GM12874 (cell line): Measurements from ENCODE around the gene SDCCAG8.

Source experiments
- TF ChIP-seq, protein P1 (sequence below): IDR thresholded peaks from 2 replicates; pipeline ENCODE4 v1.5.1; 2011; ENCODE audit warnings: low read depth, mild to moderate bottlenecking, control low read depth, low read length, moderate library complexity; ENCODE audit not compliant: insufficient read depth

Gene SDCCAG8

DNA sequence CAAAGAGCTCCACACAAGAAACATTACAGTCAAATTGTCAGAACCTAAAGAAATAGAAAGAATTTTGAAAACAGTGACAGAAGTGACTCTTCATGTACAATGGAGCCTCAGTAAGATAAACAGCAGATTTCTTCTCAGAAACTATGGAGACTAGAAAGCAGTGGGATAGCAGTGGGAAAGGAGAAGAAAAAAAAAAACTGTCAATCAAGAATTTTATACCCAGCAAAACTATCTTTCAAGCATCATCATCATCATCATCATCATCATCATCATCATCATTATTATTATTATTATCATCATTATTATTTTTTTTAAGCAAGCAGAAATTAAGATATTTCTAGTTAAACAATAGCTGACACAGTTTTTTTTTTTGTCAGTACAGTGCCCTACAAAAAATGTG is 24.9 kb upstream of the SDCCAG8 start:
- TF ChIP-seq, protein P1, sequence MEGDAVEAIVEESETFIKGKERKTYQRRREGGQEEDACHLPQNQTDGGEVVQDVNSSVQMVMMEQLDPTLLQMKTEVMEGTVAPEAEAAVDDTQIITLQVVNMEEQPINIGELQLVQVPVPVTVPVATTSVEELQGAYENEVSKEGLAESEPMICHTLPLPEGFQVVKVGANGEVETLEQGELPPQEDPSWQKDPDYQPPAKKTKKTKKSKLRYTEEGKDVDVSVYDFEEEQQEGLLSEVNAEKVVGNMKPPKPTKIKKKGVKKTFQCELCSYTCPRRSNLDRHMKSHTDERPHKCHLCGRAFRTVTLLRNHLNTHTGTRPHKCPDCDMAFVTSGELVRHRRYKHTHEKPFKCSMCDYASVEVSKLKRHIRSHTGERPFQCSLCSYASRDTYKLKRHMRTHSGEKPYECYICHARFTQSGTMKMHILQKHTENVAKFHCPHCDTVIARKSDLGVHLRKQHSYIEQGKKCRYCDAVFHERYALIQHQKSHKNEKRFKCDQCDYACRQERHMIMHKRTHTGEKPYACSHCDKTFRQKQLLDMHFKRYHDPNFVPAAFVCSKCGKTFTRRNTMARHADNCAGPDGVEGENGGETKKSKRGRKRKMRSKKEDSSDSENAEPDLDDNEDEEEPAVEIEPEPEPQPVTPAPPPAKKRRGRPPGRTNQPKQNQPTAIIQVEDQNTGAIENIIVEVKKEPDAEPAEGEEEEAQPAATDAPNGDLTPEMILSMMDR: no peak

DNA sequence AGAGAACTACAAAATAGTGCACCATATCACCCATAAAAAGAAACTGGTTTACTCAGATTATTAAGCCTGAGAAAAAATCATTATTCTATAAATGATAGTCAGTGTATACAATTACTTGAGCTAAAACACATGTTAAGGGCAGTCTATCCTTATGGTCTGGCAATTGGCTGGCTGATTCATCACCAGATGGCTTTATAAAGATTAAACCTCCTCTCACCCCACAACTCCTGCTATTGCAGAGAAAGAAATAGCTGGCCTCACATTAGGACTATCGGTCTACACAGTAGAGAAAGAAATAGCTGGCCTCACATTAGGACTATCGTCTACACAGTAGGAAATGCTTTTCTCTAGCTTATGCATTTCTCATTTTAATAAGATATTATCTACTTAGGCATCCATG is 21.9 kb upstream of the SDCCAG8 start:
- TF ChIP-seq, protein P1: no peak

DNA sequence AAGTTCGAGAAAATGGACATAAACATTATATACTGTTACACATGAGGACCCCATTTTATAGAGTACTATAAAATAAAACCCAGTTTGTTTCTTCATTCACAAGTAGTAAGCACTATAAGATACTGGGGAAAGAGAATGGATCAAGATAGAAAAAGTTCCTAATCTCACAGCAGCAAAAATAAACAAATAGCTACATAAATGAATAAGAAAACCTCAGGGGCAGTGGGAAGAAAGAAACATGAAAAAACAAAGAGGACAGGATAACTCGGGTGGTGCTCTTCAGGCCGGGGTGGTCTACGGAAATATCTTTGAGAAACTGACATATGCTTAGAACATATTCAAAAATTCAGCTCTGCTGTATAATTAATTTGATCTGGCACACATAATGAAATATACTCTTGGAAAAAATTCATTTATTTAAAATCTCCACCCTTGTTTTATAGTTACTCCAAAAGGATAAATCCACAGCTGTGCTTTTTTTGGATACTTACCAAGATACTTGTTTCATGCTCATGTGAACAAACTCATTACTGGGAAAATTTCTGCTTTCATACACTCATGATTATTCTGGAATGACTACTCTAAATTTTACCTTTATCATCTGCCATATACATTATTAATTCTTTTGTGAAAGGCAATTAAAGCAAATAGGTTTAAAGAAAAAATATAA is 20.7 kb upstream of the SDCCAG8 start:
- TF ChIP-seq, protein P1: no peak

GRCh38 chr1:243236604-243237252 is 19.1 kb upstream of the SDCCAG8 start:
- TF ChIP-seq, protein P1: no peak

GRCh38 chr1:243244432-243244841 is 11.4 kb upstream of the SDCCAG8 start:
- TF ChIP-seq, protein P1: no peak

GRCh38 chr1:243246916-243247315 is 8.9 kb upstream of the SDCCAG8 start:
- TF ChIP-seq, protein P1: no peak

GRCh38 chr1:243247901-243248300 is 7.9 kb upstream of the SDCCAG8 start:
- TF ChIP-seq, protein P1: no peak
